COLO668 (cell line): Measurements from ENCODE around the gene CNIH2.
"Not testable (repeated sequence)": the region's sequence is repeated elsewhere in the genome, so short reads cannot be mapped to it uniquely, and the experiment has no call there.

Source experiments
- DNase-seq: peaks from one replicate; lab custom pipeline; 2025; ENCODE audit not compliant: unreplicated experiment; lab: John Stamatoyannopoulos, UW

CNIH2 gene

DNA sequence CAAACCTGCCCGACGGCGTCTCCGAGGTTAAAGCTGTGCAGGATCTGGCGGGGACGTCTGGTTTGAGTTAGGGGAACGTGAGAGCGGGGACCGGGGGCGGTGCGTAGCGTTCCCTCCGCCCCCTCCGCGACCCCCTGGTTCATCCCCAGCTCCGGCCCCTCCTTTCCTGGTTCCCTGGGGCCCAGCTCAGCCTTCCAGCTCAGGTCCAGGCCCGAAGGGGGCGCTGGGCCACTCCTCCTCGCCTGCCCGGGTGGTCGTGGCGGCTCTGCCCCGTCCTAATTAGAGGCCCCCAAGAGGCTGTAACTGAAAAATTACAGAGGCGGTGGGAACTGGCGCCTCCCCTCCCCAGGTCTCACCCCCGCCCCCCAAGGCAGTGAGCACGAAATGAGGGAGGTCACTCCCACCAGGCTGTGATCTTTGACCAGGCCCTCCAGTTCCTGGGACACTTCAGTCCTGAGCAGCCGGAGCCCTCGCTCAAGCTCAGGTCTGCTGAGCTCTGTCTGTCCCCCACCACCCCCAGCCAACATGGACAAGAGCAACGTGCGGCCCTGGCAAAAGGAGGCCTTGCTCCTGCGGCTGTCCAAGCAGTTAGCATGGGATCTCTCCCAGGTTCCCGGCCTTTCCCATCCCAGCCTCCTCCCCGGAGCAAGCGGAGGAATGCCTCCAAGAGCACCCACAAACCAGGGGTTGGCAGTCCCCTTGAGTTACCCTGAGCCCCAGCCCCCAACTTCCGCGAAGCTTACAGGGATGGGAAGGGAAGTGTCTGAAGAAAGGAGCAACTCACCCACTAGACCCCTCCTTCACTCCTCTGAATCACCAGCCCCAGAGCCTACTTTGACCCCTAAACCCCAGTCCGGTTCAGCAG is 35.6 kb downstream of the CNIH2 start:
- DNase-seq, result no peak

DNA sequence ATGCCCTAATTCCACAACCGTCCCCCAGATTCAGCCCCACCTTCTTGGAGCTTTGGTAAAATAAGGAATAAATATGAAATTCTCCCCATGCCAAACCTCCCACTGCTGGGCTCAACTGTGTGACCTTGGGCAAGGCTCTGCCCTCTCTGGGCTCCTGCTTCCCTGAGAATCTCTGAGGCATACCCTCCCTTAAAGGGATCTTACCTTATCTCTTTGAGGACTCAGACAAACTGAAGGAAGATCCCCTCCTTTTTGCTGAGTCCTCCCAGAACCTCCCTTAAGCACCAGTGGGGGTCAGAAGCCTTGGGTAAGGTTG is 36.2 kb downstream of the CNIH2 start:
- no peak for DNase-seq

DNA sequence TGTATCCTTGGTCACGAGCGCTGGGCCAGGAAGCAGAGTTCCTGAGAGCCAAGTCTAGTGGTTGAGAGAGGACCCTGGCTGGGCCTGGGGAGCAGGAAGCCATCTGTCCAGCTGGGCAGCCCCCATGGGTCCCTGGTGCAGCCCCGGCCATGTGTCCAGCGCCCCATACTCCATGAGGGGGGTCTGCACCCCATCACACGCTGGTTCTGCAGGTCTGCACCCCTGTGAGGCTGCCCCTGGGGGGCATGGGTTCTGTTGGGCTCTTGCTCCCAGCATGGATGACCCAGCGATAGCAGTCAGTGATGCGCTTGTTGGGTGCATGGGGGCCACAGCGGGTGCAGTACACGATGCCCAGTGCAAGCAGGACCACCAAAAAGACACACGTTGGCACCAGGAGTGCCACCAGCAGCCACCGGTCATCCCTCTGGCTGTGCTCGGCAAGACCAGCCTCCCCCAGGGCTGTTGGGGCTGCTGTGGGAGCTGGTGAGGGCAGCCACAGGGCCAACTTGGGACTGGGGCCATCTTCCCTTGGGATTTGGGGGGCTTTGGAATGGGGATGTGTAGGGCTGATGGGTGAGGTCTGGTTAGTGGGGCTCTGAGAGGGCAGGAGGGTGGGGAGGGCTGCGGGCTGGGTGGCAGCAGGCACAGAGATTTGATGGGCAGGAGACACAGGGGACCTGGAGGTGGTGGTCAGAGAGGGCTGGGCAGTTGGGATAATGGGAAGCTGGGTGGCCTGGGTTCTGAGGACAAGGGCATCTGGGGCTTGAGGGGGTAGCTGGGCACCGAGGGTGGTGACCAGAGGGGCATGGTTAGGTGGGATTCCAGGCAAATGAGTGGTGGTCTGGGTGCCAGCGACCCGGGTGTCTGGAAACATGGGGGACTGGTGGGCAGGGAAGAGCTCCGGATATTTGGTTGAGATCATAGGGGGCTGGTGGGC is 36.9 kb downstream of the CNIH2 start:
- no peak for DNase-seq

DNA sequence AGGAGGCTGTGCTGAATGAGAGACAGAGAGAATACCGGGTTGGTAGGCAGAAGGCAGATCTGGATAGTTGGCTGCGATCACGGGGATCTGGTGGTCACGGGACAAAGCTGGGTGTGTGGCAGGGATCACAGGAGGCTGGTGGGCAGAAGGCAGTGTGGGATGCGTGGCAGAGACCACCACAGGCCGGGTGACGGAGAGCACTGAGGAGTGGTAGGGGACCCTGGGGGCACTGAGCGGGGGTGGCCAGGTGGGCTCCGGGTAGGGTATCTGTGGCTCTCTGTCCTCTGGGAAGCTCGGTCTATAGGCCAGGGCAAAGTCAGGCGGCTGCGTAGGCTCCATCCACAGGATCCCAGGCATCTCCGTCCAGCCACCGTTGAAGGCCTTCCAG is 37.5 kb downstream of the CNIH2 start:
- no peak for DNase-seq

DNA sequence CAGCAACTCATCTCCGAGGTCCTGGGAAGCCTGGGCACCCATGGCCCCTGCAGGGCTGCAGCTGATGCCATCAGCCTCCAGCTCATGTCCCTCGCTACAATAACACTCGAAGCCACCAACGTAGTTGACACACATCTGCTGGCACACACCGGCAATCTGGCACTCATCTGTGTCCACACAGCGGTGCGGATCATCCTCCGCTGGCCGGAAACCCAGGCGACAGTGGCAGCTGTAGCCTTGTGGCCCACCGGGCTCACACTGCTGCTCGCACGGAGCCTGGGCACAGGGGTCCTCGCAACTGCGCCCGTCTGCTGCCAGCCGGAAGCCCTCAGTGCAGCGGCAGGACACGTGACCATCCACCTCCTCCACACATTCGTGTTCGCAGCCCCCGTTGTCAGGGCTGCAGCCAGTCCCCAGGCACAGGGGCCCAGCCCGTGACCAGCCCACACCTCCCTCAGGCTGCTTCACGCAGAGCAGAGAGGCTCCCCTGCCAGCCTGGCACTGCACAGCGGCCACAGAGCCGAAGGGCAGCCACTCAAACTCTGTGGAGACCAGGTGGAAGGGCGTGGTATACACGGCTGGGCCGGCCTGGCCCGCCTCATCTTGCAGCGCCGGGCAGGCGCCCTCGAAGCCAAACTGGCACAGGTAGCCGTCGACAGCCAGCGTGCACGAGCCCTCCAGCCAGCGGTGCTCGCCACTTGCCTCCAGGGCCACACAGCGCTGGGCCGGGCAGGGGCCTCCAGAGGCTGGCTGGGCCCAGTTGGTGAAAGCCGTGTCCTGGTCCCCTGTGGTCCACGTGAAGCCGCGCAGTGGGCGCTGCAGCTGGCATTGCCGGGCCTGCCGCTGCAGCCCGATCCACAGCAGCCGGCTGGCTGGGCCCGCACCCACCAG is 38.2 kb downstream of the CNIH2 start:
- DNase-seq, result peak; percentile 57

DNA sequence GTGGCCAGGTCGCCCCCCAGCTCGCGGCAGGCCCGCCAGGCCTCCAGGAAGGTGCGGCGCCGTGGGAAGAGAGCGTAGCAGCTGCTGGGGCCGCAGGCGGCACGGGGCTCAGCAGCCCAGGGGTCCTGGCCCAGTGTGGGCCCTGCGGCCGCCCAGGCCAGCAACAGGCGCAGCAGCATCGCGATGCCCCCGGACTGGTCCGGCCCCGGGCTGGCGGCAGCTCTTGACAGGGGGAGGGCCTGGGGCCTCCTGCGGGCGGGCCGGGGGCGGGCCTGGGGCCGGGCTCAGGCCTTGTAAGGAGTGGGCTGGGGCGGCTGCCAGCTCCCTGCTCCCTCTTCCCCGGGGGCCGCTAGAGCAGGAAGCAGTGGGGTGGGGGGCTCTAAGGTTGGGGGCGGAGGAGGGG is 38.9 kb downstream of the CNIH2 start, which contains the start of gene CD248:
TSS of gene CD248 (minus strand) at position 196 of the 403 bp plus-strand sequence. CDS start at position 179, 17 bp downstream.
- DNase-seq, result no peak

DNA sequence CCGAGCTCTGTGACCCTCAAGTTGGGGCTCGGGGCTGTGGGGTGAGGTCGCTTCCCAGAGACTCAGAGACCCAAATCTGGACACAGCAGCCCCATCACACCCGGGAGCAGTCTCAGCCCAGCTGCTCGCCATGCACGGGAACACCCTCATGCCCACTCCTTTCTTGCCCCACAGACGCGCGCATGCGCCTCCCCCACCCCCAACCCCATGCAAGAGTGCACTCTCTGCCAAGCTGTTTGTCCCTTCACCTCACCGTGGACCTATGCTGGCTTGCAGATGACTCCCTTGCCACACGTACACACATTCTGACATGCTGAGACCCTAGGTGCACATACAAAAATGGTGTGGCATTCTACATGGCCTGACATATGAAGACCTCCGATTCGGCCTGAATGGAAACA is 39.3 kb downstream of the CNIH2 start:
- DNase-seq, result no peak

DNA sequence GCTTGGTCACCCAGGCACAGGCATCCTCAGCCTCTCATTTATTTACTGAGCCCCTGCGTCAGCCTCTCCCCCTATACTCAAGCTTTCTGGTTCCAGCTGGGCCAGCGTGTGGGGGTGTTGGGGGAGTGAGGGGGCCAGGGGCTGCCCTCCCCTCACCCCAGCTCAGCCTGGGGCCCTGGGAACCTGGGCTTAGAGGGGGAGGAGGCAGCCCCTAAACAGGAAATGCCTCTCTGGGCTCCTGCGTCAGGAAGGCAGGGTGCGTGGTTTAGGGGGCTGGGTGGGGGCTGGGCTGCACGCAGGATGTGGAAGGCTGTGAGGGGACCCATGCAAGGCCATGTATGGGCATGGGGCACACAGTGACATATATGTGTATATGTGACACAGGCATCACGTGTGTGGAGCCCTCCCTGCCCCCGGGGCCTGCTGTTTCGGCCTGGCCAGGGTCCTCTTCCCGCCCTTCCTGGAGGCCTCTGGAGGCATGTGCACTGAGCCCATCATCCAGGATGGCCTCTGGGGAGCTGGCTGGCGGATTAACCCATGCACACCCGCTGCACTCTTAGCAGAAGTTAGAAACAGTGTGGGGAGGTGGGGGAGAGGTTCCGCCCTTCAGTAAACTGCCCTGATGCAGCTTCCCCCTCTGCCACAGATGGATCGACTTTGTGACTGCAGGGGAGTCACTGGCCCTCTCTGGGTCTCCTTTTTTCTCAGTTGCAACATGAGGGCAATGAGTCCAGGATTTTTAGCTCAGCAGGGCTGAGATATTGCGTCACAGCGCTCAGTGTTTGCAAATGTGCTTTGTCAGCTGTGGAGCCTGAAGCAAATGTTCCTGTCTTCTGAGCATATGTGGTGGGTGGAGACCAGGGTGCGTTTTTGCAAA is 40.0 kb downstream of the CNIH2 start:
- DNase-seq, result no peak

DNA sequence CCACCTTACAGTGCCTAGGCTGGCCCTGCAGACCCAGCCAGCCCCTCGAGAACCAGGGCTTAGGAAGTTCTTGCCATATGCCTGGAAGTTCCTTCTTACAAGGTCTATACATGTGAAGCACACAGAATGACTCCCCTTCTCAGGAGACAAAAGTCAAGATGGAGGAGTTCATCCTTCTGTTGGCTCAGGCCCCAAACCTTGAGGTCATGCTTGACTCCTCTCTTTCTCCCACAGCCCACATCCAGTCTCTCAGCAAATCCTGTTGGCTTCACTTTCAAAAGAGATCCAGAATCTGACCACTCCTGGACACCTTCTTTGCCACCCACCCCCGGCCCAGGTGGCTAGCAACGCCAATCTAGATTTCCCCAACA is 40.6 kb downstream of the CNIH2 start:
- DNase-seq, result no peak

DNA sequence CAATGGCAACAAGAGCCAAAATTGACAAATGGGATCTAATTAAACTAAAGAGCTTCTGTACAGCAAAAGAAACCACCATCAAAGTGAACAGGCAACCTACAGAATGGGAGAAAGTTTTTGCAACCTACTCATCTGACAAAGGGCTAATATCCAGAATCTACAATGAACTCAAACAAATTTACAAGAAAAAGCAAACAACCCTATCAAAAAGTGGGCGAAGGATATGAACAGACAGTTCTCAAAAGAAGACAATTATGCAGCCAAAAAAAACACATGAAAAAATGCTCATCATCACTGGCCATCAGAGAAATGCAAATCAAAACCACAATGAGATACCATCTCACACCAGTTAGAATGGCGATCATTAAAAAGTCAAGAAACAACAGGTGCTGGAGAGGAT is 42.3 kb downstream of the CNIH2 start:
- DNase-seq, result not testable (repeated sequence)

DNA sequence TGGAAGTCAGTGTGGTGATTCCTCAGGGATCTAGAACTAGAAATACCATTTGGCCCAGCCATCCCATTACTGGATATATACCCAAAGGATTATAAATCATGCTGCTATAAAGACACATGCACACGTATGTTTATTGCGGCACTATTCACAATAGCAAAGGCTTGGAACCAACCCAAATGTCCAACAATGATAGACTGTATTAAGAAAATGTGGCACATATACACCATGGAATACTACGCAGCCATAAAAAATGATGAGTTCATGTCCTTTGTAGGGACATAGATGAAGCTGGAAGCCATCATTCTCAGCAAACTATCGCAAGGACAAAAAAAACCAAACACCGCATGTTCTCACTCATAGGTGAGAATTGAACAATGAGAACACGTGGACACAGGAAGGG is 42.8 kb downstream of the CNIH2 start:
- not testable (repeated sequence) for DNase-seq

DNA sequence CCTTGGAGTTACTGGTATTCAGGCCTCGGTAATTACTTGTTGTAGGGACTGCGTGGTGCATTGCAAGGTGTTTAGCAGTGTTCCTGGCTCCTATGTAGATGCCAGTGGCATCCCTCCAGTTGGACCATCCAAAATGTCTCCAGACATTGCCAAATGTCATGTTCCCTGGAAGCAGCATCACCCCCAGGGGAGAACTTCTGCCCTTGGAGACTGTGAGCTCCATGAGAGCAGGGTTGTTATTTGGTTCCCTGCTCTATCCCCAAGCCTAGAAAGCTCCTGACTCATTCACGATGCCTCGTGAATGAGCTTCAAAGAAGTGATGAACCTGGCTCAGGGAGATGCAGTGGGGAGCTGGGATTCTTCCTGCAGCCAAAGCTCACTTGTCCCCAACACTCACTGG is 43.6 kb downstream of the CNIH2 start:
- no peak for DNase-seq

DNA sequence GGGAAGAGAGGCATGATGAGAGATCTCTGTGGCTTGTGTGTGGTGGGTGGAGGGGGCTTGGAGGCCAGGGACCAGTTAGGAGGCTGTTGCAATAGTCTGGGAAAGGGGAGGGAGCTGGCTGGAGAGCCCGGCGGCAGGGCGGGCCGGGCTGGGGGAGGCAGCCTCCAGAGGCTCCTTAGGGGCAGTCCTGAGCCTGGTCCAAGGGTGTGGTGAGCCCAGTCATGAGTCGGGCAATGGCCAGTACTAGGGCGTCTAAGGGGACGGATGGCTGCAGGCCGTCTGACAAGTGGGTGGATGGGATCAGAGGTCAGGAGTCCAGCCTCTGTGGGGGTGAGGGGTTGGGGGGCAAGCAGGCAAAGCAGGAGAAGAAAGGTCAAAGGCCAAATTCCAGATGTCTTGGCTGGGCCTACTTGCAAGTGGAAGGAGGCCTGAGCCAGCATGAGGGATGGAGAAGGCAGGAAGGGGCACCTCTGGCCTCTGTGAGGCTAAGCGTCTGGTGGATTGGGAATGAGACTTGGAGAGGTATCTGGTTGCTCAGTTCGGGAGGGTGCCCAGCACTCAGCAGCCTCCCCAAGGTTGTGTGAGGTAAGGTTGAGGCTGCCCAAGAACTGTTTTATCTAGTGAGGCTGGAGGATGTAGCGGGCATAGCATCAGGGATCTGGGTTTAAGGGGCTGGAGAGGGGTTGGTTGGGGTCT is 44.9 kb downstream of the CNIH2 start:
- DNase-seq, result no peak

DNA sequence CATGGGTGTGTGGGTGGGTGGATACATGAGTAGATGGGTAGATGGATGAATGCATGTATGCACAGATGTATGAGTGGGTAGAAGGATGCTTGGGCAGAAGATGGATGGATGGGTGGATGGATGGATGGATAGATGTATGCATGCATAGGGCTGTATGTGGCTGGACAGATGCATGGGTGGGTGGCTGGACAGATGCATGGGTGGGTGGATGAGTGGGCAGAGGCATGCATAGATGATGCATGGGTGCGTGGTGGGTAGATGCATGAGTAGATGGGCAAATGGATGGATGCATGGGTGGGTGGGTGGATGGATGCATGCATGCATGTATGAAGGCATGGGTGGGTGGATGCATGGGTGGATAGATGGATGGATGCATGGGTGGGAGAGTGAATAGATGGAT is 45.7 kb downstream of the CNIH2 start:
- no peak for DNase-seq

DNA sequence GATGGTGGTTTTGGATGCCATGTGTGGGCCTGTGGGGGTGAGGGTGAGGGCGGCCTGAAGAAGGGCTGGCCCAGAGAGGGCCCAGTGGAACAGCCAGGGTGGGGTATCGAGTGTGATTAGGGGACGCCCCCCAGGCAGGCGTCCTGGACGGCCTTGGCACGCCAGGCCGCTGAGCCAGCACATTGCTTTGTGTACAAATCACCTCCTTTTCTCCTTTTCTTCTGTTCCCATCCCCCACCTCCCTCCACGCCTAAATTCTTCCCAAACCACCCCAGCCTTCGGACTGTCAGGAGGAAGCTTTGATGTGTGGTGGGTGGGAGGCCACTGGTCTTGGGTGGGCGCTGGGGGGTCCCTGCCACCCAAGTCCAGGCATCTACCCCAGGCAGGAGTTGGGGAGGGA is 46.7 kb downstream of the CNIH2 start:
- DNase-seq, result no peak

DNA sequence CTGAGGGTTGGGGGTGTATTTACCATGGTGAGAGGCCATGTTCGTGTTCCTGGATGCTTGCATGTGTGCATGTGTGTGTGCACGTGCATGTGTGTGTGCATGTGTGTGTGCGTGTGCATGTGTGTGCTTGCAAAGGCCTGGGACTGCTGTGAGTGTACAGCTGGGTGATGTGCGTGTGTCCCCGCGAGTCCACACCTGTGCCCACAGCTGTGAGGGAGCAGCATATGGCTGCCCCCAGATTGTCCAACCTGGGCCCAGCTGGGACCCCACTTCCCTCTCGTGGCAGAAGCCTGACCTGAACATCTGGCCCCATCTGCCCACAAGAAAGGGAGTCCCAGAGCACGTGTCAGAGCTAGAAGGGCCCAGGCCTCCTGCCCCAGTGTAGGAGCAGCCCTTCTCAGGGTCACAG is 47.3 kb downstream of the CNIH2 start:
- DNase-seq, result no peak

DNA sequence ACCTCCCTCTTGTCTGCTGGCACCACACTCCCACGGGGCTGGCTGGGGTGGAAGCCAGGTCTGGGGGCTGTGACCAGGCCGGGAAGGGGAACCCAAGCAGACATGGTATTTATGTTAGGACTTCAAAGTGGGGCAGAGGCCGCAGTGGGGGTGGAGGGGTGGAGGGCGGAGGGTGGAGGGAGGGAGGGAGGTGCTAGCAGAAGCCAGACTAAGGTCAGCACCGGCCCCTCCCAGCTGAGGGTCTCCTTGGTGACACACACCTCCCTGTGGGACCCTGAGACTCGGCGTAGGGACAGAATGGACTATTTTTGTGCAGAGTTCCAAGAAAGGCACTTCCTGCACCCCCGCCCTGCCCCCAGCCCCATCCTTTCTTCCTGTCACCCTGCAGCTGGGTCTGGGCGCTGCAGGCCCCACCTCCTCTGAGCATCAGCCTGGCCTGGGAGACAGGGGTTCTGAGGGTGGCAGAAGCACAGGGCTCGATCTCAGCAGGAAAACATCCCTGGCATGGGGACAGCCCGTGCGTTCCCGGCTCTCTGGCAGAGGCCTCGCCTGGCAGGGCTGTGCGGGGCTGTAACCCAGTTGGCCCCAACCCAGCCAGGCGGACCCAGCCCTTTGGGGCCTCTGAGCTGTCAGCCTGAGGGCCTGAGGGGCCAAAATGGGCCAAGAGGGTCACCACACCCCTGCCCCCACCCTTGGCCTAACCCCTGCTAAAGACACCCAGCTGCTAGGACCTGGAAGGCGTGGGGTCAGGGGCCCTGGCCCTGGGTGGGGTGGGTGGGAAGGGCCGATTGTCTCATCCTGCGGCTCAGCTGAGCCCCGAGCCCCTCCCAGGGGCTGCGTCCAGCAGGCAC is 48.5 kb downstream of the CNIH2 start:
- no peak for DNase-seq

DNA sequence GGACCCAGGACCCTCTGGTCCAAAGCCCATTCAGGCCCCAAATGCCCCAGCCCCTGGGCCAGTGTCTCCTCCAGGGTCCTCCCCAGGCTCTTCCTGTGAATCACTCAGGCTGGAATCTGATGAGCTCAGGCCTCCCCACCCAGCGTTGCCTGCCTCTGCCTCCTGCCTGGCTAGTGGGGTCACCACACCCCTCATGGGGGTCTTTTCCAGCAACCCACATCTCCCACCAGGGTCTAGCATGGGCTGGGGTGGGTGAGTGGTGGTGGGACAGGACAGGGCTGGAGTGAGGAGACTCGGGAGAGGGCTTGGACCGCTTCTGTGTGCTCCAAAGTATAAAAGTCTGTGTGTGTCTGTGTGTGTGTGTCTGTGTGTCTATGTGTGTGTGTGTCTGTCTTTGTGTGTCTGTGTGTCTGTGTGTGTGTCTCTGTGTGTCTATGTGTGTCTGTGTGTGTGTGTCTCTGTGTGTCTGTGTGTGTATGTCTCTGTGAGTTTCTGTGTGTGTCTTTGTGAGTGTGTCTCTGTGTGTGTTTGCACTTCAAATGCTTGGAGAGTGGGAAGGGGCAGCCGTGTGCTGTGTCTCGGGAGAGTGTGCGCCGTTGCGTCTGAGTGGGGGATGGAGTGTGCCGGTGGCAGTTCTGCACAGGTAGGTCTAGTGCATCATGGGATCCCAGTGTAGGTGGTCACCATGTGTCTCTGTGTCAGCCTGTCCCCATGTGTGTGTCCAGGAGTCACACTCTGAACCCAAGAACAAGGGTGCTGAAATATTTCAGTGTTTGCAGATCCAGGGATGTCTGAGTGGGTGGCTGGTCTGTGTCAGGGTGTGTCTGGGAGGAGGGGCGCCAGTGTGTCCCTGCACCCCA is 49.4 kb downstream of the CNIH2 start:
- no peak for DNase-seq
